ENCODE data around the gene RAB6B. TPM values are rescaled to one million over a fixed set of nuclear protein-coding genes. Genes with fewer than 3 reads are reported as not detected.

RAB6B gene
- total and polyA plus RNA-seq, 2 of the 4 experiments (the other 2 are of a cell fraction): 0.18 to 1.2 TPM

DNA sequence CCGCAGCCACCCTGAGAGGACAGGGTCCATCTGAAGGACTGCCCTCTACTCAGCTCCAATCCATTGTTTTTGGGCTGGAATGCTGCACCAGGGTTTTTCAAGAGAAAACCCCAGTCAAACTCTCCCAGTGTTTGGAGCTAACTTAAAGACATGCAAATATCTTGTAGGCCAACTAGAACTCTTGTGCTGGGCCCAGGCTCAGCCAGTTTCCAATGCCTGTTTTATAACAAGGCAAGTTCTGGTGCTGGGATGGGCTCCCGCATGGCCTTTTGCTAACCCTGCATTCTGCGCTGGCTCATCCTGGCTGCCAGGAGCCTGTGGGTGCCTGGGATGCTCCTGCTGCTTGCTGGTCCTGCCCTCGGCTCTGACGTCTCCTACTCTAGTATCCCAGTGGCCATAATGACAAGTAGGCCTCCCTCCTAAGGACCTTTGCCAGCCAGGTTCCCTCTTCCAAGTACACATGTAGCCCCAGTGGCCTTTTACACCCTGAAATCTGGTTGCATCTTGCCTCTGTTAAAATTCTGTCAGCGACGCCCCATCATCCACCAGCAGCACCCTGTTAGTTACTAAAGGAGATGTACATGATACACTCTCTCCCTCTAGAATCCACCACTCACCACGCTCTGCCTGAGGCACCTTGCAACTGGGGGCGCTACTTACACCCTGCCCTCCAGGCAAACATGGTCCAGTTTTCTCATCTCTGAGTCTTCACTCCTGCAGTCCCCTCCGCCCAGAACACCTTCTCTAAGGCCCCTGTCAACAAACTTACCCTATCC, 30.5 kb upstream of the RAB6B start:
- Histone ChIP-seq H3K9ac (ENCODE audit: low read depth, low read length) (no peak overlapping the region), H3K27ac (ENCODE audit: insufficient read depth, low read length) (no peak overlapping the region), H3K14ac (replicated peaks; ENCODE audit: low read depth, low read length) (no peak overlapping the region), H4K5ac (ENCODE audit: low read depth, low read length) (no peak overlapping the region), H4K8ac (ENCODE audit: low read depth in 2 of 2, low read length in 2 of 2) (no peak overlapping the region), H3K9me1 (ENCODE audit: insufficient read depth, low read length) (no peaks in the 10 kb centered on the region), H3K4me2 (ENCODE audit: low read depth, low read length) (no peak overlapping the region), H3K4me1 (ENCODE audit: control insufficient read depth, insufficient read depth, low read length) (no peaks in the 10 kb centered on the region), H2AFZ (replicated peaks; ENCODE audit: low read length, poor library complexity) (no peak overlapping the region), H4K91ac (ENCODE audit: insufficient read depth, low read depth, low read length) (no peak overlapping the region), H2BK5ac (ENCODE audit: low read depth, low read length, poor library complexity, severe bottlenecking) (no peak overlapping the region), H2AK9ac (replicated peaks; ENCODE audit: low read depth, low read length, poor library complexity) (no peak overlapping the region), H3K4me3 (ENCODE audit: insufficient read depth, low read depth, low read length) (no peak overlapping the region), H3K36me3 (ENCODE audit: control insufficient read depth, insufficient read depth, low read length) (no peaks in the 10 kb centered on the region), H3K27me3 (ENCODE audit: control insufficient read depth, insufficient read depth, low read length) (no peaks in the 10 kb centered on the region; the same call in 1 of the 2 replicates), H4K20me1 (ENCODE audit: insufficient read depth, low read length) (no peaks in the 10 kb centered on the region), H3K23ac (ENCODE audit: low read depth, low read length) (no peak overlapping the region), H3K4ac (ENCODE audit: low read depth, low read length) (no peak overlapping the region), H3K56ac (ENCODE audit: extremely low read depth, insufficient read depth, low read length) (no peak overlapping the region), H3K18ac (ENCODE audit: low read depth, low read length) (no peak overlapping the region), H3K9me3 (ENCODE audit: control insufficient read depth, insufficient read depth, low read length) (no peaks in the 10 kb centered on the region), H2BK120ac (ENCODE audit: low read depth, low read length) (no peak overlapping the region), H2AK5ac (ENCODE audit: low read depth, low read length) (no peak overlapping the region), H3K79me1 (ENCODE audit: low read depth in 1 of 2, low read length in 2 of 2) (no peaks in the 10 kb centered on the region), H2BK20ac (ENCODE audit: low read depth, low read length) (no peak overlapping the region), H2BK15ac (ENCODE audit: low read depth, low read length) (no peak overlapping the region)
- dilution Hi-C loops (cut with HindIII; ENCODE audit: low sequenced_read_pairs, unreplicated experiment) (no loop called here), in situ Hi-C loops (cut with MboI; ENCODE audit: low sequenced_read_pairs) (loop anchor here (10.0 to 25.0 kb wide), 2 partner anchors 111 to 1189 kb away; no protein-coding TSS in a partner anchor), intact Hi-C loops (cut with micrococcal nuclease) (loop anchor here (5.0 kb wide), 1 partner anchor 1194 kb away; no protein-coding TSS in a partner anchor)
- ATAC-seq (ENCODE audit: low read depth) (no peak), DNase-seq (no peak)
- WGBS, 2 experiments (ENCODE audit: extremely low coverage in 2 of 2, insufficient read length in 1 of 2): 98% methylated on average over 9 of the region's 10 CpGs; no CpG with 5 or more reads in 1 of the 2 experiments
- TF ChIP-seq SMC3 (IDR thresholded peaks at IDR 0.05; ENCODE audit: low read depth, low read length): no peak
- TF ChIP-seq, protein P1, sequence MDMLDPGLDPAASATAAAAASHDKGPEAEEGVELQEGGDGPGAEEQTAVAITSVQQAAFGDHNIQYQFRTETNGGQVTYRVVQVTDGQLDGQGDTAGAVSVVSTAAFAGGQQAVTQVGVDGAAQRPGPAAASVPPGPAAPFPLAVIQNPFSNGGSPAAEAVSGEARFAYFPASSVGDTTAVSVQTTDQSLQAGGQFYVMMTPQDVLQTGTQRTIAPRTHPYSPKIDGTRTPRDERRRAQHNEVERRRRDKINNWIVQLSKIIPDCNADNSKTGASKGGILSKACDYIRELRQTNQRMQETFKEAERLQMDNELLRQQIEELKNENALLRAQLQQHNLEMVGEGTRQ (IDR thresholded peaks at IDR 0.05; ENCODE audit: low read depth, low read length): no peak
- TF ChIP-seq RAD21 (IDR thresholded peaks at IDR 0.05; ENCODE audit: low read length): no peak
- TF ChIP-seq MXI1 (IDR thresholded peaks at IDR 0.05; ENCODE audit: borderline replicate concordance, low read depth, low read length): no peak
- no peak for TF ChIP-seq NFE2L2 (IDR thresholded peaks at IDR 0.05; ENCODE audit: low read depth, low read length)
- TF ChIP-seq RCOR1 (IDR thresholded peaks at IDR 0.05; ENCODE audit: insufficient replicate concordance, low read length): no peak
- TF ChIP-seq MAFK (IDR thresholded peaks at IDR 0.05; ENCODE audit: low read depth, low read length): no peak
- TF ChIP-seq RFX5 (IDR thresholded peaks at IDR 0.05; ENCODE audit: low read depth, low read length): no peak
- TF ChIP-seq CTCF (conservative IDR thresholded peaks at IDR 0.05; ENCODE audit: low read depth, low read length): no peak
- no peak for TF ChIP-seq MAZ (IDR thresholded peaks at IDR 0.05; ENCODE audit: borderline replicate concordance, low read depth, low read length)
- no peak for TF ChIP-seq CEBPB (IDR thresholded peaks at IDR 0.05; ENCODE audit: low read depth, low read length)
- no peak for TF ChIP-seq FOS (IDR thresholded peaks at IDR 0.05; ENCODE audit: low read depth, low read length)
- CTCF ChIA-PET: no interaction called here
- POLR2A ChIA-PET (ENCODE audit: unreplicated experiment): no interaction called here
- no TSS peak for BruUV-seq (replicated peaks)
